HG03521 (cell line): ENCODE data around the gene GTF2H4.

Experiments
- ATAC-seq: cut with Tn5 transposase; IDR thresholded peaks from one replicate; pipeline ENCODE4 v1.9.1; 2021; ENCODE audit warnings: mild to moderate bottlenecking, moderate library complexity; ENCODE audit not compliant: unreplicated experiment

The GTF2H4 gene

DNA sequence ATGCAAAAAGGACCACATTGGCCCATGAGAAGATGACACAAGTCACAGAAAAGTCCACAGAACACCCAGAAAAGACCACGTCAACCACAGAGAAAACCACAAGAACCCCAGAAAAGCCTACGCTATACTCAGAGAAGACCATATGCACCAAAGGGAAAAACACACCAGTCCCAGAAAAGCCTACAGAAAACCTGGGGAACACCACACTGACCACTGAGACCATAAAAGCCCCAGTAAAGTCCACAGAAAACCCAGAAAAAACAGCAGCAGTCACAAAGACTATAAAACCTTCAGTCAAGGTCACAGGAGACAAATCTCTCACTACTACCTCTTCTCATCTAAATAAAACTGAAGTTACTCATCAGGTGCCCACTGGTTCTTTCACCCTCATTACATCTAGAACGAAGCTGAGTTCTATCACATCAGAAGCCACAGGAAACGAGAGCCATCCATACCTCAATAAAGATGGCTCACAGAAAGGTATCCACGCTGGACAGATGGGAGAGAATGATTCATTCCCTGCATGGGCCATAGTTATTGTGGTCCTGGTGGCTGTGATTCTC lies 44.0 kb downstream of the GTF2H4 start:
- ATAC-seq, result no peak

DNA sequence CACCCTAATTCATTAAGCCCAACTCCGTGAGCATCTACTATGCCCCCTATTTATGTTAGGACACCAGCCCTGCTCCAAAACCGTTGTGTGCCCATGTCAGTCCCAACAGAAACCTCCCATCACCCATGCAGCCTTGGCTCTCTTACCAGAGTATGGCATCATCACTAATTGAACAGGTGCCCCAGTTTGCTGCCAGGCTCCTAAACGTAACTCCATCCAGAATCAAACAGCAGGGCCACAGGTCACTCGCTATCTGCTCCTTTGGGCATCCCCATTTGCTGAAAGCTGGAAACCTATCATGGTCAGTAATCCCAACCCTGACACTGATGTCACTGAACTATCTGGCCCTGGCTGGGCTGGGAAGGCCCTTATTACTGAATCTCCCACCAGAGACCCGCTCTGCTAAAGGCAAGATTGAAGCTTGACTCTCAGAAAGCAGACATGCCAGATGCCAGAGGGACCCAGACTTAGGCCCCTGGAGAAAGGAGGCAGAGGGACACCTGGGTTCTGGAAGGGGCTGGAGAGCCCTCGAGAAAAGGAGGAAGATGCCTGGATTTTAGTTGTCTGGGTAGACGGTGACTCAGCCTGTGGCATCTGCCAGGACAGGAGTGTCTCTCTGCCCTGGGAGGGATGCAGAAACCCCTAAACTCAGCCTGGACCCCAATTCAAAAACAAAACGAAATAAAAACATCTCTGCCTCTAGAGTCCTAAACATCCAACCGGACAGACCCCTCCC lies 46.8 kb downstream of the GTF2H4 start:
- no peak for ATAC-seq

DNA sequence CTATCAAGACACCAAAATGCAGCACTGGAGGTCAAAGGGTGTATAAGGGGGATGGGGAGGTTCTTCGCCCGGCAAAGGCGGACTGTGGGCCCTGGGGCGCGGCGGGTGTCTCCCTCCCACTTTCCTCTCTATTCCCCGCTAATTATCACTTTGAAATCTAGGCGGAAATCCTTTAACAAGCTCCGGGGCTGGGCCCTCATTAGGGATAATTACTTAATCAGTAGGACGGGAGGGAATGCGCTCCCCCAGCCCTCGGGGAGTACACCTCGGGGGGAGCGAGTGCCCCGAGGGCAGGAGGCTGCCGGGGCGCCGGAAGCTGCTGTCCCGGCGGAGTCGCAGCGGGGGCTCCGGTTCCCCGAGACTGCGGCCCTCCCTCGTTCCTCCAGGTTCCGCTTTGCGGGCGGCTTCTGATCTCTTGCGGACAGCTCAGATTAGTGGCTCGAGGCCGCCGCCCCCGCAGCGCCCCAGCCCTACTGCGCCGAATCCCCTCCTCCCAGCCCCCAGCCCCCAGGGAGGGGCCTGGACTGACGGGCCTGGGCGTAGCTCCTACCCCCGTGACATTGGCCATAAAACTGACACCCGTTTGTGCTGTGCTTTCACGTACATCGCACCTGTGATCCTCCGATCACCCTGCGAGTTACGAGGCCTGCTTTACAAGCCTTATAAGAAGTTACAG lies 47.5 kb downstream of the GTF2H4 start:
- peak; percentile 49 for ATAC-seq

- ATAC-seq, result no peak
Observed at GRCh38 chr6:30957716-30958115, 49.7 kb downstream of the GTF2H4 start.

DNA sequence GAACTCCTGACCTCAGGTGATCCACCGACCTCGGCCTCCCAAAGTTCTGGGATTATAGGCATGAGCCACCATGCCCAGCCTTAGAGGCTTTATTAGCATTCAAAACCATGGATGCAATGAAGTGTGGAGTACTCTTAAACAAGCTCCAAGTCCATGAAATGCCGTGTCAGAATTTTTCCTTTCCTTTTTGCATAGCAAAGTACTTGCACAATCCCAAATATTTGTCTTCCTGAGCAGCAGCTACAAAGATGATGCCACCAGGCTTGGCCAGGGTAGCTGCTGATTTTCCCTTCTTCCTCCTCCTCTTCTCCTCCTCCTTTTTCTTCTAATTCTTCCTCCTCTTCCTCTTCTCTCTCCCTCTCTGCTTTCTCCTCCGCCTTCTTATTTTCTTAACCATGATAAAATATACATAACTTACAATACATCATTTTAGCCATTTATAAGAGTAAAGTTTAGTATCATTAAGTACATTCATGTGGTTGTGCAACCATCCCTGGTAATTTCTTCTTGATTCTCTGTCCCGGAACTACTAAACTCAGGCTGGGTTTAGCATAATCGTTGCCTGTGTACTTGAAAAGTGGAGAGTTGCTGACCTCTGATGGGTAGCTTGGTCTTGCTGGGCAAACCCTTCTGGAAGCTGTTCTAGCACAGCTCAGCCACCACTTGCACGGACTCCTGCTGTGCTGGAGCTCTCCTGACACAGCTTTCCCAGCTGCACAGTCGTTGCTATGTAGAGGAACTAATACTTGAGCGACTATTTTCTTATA lies 53.1 kb downstream of the GTF2H4 start:
- no peak for ATAC-seq

- ATAC-seq, result no peak
Observed at GRCh38 chr6:30962716-30963115, 54.7 kb downstream of the GTF2H4 start.

- no peak for ATAC-seq
Observed at GRCh38 chr6:30963641-30964040, 55.6 kb downstream of the GTF2H4 start.
